GM21786 (cell line): Measurements from ENCODE around the gene PSME4.
"Not testable (repeated sequence)": the region's sequence is repeated elsewhere in the genome, so short reads cannot be mapped to it uniquely, and the experiment has no call there.

Source experiments
- ATAC-seq: cut with Tn5 transposase; IDR thresholded peaks from one replicate; pipeline ENCODE4 v1.9.1; 2021; ENCODE audit not compliant: unreplicated experiment

PSME4 gene

DNA sequence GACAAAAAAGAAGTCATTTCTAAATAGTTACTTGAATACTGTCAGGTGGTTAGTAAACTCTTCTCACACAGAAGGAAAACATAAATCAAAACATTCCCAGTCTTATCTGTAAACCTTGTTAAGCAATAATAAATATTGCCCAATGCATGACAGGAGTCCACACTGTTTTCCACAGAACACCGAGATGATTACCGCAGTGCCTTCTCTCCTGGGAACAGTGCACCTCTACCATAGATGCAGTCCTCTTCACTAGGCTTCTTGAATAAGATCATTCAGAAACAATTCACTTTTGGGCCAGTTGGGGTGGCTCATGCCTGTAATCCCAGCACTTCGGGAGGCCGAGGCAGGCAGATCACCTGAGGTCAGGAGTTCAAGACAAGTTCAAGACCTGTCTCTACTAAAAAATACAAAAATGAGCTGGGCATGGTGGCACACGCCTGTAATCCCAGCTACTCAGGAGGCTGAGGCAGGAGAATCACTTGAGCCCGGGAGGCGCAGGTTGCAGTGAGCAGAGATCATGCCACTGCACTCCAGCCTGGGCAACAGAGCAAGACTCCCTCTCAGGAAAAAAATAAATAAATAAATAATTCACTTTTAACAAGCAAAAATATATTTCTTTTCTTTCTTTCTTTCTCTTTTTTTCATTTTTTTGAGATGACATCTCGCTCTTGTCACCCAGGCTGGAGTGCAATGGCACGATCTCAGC is 119.6 kb downstream of the PSME4 start:
- not testable (repeated sequence) for ATAC-seq

DNA sequence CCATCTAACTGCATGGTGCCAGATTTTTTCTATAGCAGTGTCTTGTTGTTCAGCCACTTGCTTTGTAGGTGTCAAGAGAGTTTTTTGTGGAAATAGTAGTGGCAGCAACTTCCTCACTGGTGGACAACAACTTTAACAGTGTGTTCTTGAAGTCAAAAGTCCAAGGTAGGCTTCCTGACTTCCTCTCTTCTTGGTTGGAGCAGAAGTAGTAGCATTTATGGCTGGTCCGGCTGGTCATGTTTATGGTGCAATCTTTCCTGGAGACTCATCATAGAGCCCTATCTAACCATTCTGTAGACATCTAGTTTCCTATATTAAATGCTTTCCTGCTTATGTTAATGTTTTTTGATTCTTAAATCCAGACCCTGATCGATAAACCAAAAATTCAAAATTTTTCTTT is 122.7 kb downstream of the PSME4 start:
- no peak for ATAC-seq

DNA sequence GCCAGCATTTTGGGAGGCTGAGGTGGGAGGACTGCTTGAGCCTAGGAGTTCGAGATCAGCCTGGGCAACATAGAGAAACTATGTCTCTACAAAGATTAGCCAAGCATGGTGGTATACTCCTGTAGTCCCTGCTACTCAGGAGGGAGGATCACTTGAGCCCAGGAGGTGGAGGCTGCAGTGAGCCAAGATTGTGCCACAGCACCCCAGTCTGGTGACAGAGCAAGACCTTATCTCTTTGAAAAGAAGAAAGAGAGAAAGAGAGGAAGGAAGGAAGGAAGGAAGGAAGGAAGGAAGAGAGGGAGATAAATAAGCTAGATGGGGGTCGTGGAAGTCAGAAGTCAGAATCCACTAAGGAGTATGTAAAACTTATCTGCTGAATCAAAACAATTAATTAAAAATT is 127.2 kb downstream of the PSME4 start:
- no peak for ATAC-seq

DNA sequence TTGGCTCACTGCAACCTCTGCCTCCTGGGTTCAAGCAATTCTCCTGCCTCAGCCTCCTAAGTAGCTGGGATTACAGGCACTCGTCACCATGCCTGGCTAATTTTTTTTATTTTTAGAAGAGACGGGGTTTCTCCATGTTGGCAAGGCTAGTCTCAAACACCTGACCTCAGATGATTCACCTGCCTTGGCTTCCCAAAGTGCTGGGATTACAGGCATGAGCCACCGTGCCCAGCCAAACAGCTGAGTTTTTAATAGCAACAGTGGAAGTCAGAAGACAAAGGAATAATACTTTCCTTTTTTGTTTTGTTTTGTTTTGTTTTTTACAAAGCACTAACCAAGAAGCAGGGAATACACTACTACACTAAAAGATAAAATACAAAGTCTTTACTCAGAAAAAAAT is 127.9 kb downstream of the PSME4 start:
- no peak for ATAC-seq

DNA sequence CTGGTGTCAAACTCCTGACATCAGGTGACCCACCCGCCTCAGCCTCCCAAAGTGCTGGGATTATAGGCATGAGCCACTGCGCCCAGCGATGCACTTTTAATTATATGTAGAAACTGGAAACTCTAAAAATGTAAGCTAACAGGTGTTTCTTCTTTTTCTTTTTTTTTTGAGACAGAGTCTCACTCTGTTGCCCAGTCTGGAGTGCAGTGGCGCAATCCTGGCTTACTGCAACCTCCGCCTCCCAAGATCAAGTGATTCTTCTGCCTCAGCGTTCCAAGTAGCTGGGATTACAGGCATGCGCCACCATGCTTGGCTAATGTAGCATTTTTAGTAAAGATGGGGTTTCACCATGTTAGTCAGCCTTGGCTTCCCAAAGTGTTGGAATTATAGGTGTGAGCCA is 129.1 kb downstream of the PSME4 start:
- ATAC-seq = not testable (repeated sequence)

DNA sequence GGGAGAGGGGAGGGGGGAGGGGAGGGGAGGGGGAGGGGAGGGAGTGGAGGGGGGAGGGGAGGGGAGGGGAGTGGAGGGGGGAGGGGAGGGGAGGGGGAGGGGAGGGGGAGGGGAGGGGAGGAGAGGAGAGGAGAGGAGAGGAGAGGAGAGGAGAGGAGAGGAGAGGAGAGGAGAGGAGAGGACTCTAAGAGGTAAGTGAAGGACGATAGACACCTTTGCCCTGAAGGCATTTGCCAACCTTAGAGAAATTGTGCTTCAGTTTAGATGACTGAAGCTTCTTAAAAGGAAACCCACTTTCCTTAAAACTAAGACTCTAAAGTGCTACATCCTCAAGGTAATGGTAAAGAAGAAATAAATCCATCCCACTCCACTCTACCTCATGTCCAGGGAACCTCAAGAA is 130.2 kb downstream of the PSME4 start:
- no peak for ATAC-seq

DNA sequence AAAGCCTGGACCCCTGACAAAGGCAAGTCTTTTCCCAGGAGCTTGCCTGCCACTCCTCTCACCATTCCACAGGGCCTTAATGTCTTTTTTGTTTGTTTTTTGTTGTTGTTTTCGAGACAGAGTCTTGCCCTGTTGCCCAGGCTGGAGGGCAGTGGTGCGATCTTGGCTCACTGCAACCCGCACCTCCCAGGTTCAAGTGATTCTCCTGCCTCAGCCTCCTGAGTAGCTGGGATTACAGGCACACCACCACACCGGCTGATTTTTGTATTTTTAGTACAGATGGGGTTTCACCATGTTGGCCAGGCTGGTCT is 140.9 kb downstream of the PSME4 start:
- not testable (repeated sequence) for ATAC-seq

DNA sequence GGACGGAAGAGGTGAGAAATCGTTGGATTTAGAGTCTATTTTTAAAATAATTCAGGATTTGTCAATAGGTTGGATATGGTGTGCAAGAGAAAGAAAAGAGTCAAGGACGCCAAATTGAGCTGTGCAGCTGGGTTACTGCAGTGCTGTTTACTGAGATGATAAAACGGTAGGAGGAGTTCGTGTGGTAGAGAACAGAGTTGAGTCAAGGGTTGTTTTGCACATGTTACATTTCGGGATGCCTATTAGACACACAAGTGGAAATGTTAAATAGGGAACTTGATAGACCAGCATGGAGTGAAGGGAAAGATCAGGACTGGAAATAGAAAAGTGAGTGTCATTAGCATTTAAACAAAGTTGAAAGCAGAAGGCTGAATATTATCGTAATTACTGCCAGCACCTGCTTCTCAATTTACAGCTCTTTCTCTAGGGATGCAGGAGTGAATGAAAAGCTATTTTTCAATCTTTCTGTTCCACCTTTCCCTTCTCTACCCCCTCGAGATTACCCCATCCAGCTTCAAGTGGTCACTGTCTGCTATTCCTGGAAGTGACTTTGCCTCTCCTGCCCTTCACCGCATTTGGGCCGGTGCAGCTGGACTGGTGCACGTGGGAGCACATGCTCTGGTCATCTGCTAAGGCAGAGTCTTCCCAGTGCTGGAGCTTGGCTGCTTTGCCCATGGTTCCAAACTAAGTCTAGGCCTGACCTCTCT is 141.4 kb downstream of the PSME4 start:
- ATAC-seq = no peak

DNA sequence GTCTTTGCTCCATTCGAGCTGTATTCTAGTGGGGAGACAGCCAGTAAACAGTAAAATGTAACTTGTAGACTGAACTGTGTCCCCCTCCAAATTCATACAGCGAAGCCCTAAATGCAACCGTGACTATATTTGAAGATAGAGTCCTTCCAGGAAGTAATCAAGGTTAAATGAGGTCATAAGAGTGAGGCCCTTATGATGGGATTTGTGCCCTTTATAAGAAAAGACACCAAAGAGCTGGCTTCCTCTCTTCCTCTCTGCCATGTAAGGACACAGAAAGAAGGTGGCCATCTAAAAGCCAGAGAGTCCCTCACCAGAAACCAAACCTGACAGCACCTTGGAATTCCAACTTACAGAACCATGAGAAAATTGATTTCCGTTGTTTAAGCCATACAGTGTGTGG is 142.5 kb downstream of the PSME4 start:
- no peak for ATAC-seq

DNA sequence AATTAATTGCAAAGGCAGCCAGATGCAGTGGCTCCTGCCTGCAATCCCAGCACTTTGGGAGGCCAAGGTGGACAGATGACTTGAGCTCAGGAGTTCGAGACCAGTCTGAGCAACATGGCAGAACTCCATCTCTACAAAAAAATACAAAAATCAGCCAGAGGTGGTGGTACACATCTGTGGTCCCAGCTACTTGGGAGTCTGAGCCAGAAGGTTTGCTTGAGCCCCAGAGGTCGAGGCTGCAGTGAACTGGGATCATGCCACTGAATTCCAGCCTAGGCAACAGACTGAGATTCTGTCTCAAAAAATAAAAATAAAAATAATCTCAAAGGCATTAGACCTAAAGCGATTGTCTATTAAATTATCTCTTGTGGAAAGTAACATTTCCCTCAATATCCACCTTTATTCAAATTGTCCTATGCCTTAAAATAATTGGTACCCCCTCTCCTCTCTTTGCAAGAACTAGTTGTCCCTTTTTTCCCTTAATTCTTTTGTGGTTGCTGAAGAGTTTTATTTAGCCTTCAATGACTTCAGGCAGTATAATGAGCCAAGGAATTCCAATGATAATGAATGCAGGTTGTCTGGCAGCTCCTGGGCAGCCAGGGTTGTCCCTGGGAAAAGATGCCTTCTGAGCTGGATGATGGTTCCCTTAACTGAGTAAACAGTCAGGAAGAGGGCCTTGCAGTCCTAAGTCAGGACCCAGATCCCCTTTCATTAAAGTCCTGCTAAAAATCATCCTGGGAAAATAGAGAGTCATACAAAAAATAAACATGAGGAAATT is 143.2 kb downstream of the PSME4 start:
- no peak for ATAC-seq

DNA sequence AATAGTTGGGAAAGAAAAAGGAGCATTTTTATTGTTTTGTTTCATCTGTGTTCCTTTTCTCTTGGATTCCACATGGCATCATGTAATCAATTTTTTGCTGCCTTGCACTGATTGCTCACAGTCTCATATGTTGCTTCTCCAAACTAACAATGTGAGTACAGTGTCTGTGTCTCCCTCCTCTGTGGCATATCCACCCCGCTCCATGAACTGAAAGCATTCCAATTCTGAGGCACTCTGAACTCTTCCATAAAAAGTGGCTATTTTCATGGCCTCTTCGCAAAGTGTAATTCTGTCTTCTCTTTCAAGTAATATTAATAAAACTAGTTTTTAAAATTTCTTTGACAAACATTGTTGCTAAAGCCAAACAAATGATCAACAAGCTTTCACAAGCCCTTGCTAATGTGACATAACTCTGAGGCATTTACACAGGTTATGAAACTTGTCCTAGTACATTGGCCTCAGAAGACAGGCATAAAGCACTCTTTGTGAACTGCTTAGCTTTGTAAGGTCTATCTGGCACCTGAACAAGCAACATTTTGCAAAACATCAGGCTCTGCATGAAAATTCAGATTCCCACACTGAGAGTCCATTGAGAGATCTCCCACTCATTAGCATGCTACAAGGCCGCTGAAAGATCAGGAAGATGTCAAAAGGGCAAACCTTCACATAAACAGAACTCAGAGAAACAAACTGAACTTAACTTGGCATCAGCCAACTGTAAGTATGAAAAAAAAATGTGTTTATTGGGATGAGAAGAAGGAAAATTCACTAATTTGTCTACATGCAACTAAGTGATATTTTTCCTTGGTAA is 144.0 kb downstream of the PSME4 start:
- no peak for ATAC-seq

DNA sequence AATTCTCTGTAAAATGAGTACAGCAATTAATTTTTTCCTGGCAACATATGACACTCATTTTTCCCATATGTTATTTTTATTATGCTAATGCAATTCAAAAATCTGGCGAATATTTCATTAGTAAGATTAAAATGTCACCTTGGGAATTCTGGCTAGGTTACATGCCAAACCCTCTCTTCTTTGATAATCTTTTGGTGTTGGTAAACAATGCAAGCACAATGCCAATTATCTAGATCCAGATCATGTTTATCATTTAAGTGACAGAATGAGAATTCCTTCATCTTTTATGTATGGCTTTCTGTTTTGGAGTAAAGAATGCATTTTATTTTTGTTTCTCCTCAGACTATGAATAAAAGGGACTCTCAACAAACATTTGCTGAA is 144.8 kb downstream of the PSME4 start:
- ATAC-seq = no peak

DNA sequence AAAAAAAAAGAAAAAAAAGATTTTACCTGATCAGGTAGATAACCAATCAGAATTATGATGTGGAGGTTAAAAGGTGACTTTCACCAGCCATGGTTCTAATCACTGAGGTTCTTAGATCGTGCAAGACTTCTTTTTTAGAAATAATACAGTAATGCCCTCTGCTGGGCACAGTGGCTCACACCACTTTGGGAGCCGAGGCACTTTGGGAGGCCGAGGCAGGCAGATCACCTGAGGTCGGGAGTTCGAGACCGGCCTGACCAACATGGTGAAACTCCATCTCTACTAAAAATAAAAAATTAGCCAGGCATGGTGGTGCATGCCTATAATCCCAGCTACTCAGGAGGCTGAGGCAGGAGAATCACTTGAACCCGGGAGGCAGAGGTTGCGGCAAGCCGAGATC is 147.2 kb downstream of the PSME4 start:
- ATAC-seq = not testable (repeated sequence)

DNA sequence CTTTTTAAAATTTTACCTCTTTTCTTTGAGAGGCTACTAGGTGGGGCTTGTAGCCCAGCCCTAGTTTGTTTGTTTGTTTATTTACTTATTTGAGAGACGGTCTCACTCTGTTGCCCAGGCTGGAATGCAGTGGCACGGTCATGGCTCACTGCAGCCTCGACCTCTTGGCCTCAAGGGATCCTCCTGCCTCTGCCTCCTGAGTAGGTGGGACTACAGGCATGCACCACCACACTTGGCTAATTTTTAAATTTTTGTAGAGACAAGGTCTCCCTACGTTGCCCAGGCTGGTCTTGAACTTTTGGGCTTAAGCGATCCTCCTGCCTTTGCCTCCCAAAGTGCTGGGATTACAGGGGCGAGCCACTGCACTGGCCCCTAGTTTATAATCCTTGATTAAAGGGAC is 149.0 kb downstream of the PSME4 start:
- no peak for ATAC-seq

DNA sequence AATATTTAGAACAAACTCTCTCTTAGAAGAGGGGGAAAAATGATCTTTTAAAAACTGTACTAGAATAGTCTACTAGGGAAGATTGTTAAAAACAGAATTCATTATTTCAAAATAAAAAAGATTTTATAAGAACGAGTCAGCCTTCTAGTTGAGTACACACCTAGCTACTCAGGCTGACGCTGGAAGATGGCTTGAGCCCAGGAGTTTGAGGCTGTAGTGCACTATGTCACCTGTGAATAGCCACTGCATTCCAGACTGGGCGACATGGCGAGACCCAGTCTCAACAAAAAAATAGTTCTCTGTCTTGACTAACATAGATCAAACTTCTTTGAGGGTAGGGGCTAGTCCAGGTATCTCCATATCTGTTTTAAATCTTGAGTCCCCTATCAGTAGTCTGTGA is 150.1 kb downstream of the PSME4 start:
- ATAC-seq = no peak

DNA sequence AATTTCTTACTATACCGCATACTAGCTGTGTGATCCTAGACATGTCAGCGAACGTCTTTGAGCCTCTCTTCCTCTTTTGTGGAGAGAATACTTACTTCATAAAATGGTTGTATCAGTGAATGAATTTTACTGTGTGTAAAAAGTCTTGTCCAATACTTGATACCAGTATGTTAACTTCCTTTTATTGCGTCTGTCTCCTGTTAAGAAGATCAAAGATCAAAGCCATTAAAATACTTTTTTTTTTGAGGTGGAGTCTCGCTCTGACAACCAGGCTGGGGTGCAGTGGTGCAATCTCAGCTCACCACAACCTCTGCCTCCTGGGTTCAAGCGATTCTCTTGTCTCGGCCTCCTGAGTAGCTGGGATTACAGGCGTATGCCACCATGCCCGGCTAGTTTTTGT is 150.7 kb downstream of the PSME4 start:
- ATAC-seq = no peak

DNA sequence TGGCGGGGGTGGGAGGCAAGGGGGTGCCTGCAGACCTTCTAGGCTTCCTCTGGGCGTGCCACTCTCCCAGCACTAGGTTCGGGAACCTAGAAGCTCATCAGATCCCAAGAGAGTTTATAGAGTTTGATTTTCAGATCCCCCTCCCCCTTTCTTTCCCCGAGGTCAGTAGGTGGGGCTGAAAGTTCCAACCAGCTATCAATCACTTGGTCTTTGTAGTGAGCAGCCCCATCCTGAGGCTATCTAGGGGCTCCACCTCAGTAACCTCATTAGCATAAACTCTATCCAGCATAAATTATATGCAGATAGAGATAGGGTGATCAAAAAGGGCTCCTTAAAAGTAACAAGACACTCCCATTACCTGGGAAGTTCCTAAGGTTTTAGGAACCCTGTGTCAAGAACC is 151.2 kb downstream of the PSME4 start:
- no peak for ATAC-seq

DNA sequence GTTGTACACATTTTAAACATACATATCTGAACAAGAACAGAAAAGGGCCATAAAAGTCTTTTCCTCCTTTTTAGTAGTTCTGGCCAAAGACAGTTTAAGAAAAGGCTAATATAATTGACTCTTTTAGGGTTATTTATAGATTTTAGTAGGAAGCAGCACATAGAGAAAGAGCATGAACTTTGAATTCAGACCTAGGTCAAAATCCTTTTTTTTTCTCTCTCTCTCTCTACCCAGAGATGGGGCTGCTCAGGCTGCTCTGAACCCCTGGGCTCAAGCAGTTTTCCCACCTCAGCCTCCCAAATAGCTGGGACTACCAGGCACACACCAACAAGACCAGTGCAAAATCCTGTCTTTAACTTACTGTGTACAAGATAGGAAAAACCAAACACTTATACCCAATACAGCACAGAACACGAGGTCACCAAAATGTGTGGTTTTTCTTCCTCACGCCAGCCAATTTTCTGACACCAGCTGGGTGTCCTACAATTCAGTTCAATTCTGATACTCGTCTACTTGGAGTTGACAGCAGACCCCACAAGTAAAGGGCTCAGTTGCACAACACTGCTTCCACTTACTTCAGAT is 151.8 kb downstream of the PSME4 start:
- ATAC-seq = no peak
